Brain microvascular endothelial cell (primary cell): ENCODE data around the gene COL3A1.

Source experiments
- DNase-seq: peaks from one replicate; pipeline ENCODE4 v3.0.0-alpha.2; 2020
- H3K27ac ChIP-seq: fragments of 250-450 bp; sonication (Bioruptor Pico); 2 replicates; pipeline ENCODE4 v1.5.1; 2020; ENCODE audit warnings: mild to moderate bottlenecking, moderate library complexity
- H3K27me3 ChIP-seq: fragments of 250-450 bp; sonication (Bioruptor Pico); replicated peaks from 2 replicates; pipeline ENCODE4 v1.5.1; 2020; ENCODE audit warnings: mild to moderate bottlenecking
- H3K36me3 ChIP-seq: fragments of 250-450 bp; sonication (Bioruptor Pico); replicated peaks from 2 replicates; pipeline ENCODE4 v1.5.1; 2020; ENCODE audit warnings: mild to moderate bottlenecking
- H3K4me3 ChIP-seq: 2 replicates; pipeline ENCODE4 v1.5.1; 2011; ENCODE audit warnings: low read depth, mild to moderate bottlenecking, control low read depth, low read length, moderate library complexity
- CTCF ChIP-seq: IDR thresholded peaks from 2 replicates; pipeline ENCODE4 v1.5.1; 2011; ENCODE audit warnings: low read depth, mild to moderate bottlenecking, moderate library complexity, low read length, control low read depth, inconsistent platforms; ENCODE audit errors: missing control alignments
- in situ Hi-C: cut with HindIII; loops from 2 replicates; pipeline ENCODE4 v1.10.0; 2017; ENCODE audit warnings: low sequenced_read_pairs, low pct_ligation_motif_present

The COL3A1 gene

GRCh38 chr2:188963741-188964140 is 10.4 kb upstream of the COL3A1 start:
- DNase-seq = no peak
- no peak overlapping the region for H3K27ac ChIP-seq
- in situ Hi-C loops = no loop called here

GRCh38 chr2:188964976-188965546 is 9.1 kb upstream of the COL3A1 start:
- TF ChIP-seq CTCF = no peak
- Histone ChIP-seq H3K27ac (no peak overlapping the region), H3K4me3 (no peak overlapping the region), H3K27me3 (no peaks in the 10 kb centered on the region), H3K36me3 (no peaks in the 10 kb centered on the region)
- in situ Hi-C loops = no loop called here
- no peak for DNase-seq

More at GRCh38 chr2:188963741-188964140, 10.4 kb upstream of the COL3A1 start:
- Histone ChIP-seq H3K4me3 (no peak overlapping the region), H3K27me3 (no peaks in the 10 kb centered on the region), H3K36me3 (no peaks in the 10 kb centered on the region)
- TF ChIP-seq CTCF = no peak

- Histone ChIP-seq H3K36me3 (no peaks in the 10 kb centered on the region), H3K4me3 (no peak overlapping the region), H3K27ac (no peak overlapping the region), H3K27me3 (no peaks in the 10 kb centered on the region)
- no peak for TF ChIP-seq CTCF
- no peak for DNase-seq
- in situ Hi-C loops = no loop called here
These were observed 8.6 kb upstream of the COL3A1 start for GRCh38 chr2:188965563-188965962.

DNA sequence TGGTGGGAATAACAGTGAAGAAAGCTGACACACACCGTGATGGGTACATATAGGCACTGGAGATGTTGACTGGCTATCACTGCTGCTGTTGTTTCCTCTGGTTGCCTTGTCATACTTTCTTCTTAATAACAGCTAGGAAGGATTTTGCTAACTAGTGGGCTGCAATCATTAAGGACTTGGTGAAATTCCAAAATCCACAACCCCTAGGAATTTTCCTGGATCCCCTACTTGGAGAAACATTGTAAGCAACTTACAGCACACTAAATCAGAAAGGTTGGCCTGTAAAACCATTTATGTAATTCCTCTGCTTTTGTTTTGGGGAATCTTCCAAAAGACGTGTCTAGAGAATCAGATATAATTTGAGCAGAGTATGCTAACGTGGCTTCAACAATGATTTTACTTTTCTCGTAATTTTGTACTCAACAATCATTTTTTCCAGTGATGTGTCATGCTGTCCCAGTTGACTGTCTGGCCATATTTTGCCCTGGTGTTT is 8.0 kb upstream of the COL3A1 start:
- H3K27me3 ChIP-seq = no peaks in the 10 kb centered on the region
- no peak overlapping the region for H3K4me3 ChIP-seq
- TF ChIP-seq CTCF = no peak
- DNase-seq = no peak
- H3K27ac ChIP-seq = no peak overlapping the region
- in situ Hi-C loops = no loop called here
- no peaks in the 10 kb centered on the region for H3K36me3 ChIP-seq

DNA sequence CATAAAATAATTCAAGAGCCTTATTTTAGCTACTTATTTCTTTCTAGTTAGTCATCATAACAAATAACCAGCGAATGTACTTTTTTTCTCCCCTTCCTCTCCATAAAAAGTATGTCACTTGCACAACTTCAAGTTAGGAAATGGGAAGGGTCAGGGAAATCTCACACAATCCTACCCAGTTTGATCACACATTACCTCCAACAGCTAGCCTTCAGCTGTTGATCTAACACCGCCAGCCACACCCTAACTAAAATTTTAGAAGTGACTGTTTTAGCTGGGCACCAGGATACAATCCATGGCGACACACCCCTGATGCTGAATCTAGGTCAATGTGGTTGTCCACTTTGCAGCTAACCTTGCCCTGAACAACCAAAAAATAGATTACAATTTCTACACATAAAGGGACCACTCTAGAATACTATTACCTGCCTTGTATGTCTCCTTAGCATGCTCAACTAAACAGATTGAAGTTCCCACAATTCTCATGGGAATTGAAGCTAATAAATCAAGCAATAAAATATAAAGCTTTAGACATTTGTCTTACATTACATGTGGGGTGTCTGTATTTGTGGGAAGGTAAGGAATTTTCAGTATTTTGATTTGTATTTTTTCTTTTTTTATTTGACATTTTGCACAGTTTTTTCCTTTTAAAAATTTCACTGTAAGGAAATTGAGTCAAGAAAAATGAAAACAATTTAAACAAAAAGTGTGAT is 7.3 kb upstream of the COL3A1 start:
- no peak for TF ChIP-seq CTCF
- in situ Hi-C loops = no loop called here
- H3K36me3 ChIP-seq = no peaks in the 10 kb centered on the region
- H3K27ac ChIP-seq = no peak overlapping the region
- no peak overlapping the region for H3K4me3 ChIP-seq
- no peak for DNase-seq
- no peaks in the 10 kb centered on the region for H3K27me3 ChIP-seq
